Kidney (tissue), 14 donors: ENCODE results near the gene RHOU. TPM values are rescaled to one million over a fixed set of nuclear protein-coding genes. Genes with fewer than 3 reads are reported as not detected.

Experiments
- DNase-seq, 5 donors: peaks; one replicate each; pipeline ENCODE4 v3.0.0-alpha.2; 2013 to 2020
- FAIRE-seq: peaks from 2 replicates; lab custom pipeline; 2012; peaks lifted over from hg19 to GRCh38; lab: Jason Lieb, UNC
- H3K27ac ChIP-seq, 2 donors: one replicate each; pipeline ENCODE4 v1.7.0; 2013; ENCODE audit warnings: low read depth in 2 of 2, low read length in 2 of 2, inconsistent platforms in 1 of 2
- H3K27me3 ChIP-seq: one replicate; pipeline ENCODE4 v1.7.1; 2013; ENCODE audit warnings: low read length, inconsistent platforms; ENCODE audit not compliant: control insufficient read depth, insufficient read depth
- H3K36me3 ChIP-seq, 3 donors: one replicate each; pipeline versions ENCODE4 v1.7.0 to v1.7.1; 2013; ENCODE audit warnings: low read length in 3 of 3, control low read depth in 1 of 3, inconsistent platforms in 1 of 3; ENCODE audit not compliant: insufficient read depth in 3 of 3, control insufficient read depth in 2 of 3
- H3K4me1 ChIP-seq, 3 donors: one replicate each; pipeline versions ENCODE4 v1.7.0 to v1.7.1; 2013; ENCODE audit warnings: low read length in 3 of 3, inconsistent platforms in 1 of 3, low read depth in 1 of 3; ENCODE audit not compliant: control insufficient read depth in 2 of 3, insufficient read depth in 2 of 3
- H3K4me3 ChIP-seq, 3 donors: one replicate each; pipeline versions ENCODE4 v1.7.0 to v1.8.1; 2013; ENCODE audit warnings: low read length in 3 of 3, control low read depth in 1 of 3, inconsistent platforms in 1 of 3
- H3K9ac ChIP-seq, 3 donors: one replicate each; pipeline versions ENCODE4 v1.7.0 to v1.7.1; 2013; ENCODE audit warnings: low read length in 3 of 3, control low read depth in 1 of 3, inconsistent platforms in 1 of 3
- H3K9me3 ChIP-seq, 3 donors: one replicate each; pipeline versions ENCODE4 v1.7.0 to v1.7.1; 2013; ENCODE audit warnings: low read length in 3 of 3, control low read depth in 1 of 3, inconsistent platforms in 1 of 3; ENCODE audit not compliant: control insufficient read depth in 2 of 3, insufficient read depth in 1 of 3
- CTCF ChIP-seq: IDR thresholded peaks from 3 replicates; pipeline ENCODE4 v1.5.1; 2012; ENCODE audit warnings: mild to moderate bottlenecking, moderate library complexity, borderline replicate concordance; ENCODE audit not compliant: insufficient read depth; ENCODE audit errors: extremely low read depth
- intact Hi-C: fragments of 100-400 bp; cut with DNase I; formaldehyde crosslinking; loops from one replicate; pipeline ENCODE4 v1.11.1; 2022
- polyA plus RNA-seq: library from polyadenylated mRNA; stranded (reverse); fragments of 350-450 nt; fragmentation: Illumina TruSeq; extraction: RNeasy Lipid Tissue Mini Kit (QIAGEN cat#74804); gene quantifications from one replicate; pipeline ENCODE4 v1.2.3, GENCODE V29; 2014; ENCODE audit warnings: low read depth, low replicate concordance; ENCODE audit not compliant: insufficient read depth
- total RNA-seq: library from RNA; stranded (reverse); fragmentation: NEBNext Ultra II Directional; extraction: Animal tissue kit (Norgen Biotek cat#: 25700); gene quantifications from one replicate; pipeline ENCODE4 v1.2.1, GENCODE V29; 2021
- donor health status: control.
- donor health status: control.
- donor health status: control.
- donor health status: control.
- donor health status: control.
- donor health status: DM: yes; HTN: yes; CAD: no.
- donor health status: Normal renal cell carcinoma (clear cell type).

RHOU gene
- total and polyA plus RNA-seq, 2 donors from 2014 or later = 4.7 to 22.1 TPM

GRCh38 chr1:228751360-228752098, 16.2 kb downstream of the RHOU start:
- H3K4me3 ChIP-seq = no peak overlapping the region
- no peaks in the 10 kb centered on the region for H3K4me1 ChIP-seq
- no peak overlapping the region for H3K9ac ChIP-seq
- intact Hi-C loops = no loop called here
- DNase-seq (no peak), FAIRE-seq (no peak)
- H3K9me3 ChIP-seq = no peaks in the 10 kb centered on the region
- H3K27ac ChIP-seq = no peak overlapping the region
- no peaks in the 10 kb centered on the region for H3K36me3 ChIP-seq
- H3K27me3 ChIP-seq = no peaks in the 10 kb centered on the region
- TF ChIP-seq CTCF = no peak

- no peak for TF ChIP-seq CTCF
- Histone ChIP-seq H3K4me1 (no peaks in the 10 kb centered on the region), H3K9ac (no peak overlapping the region), H3K27me3 (no peaks in the 10 kb centered on the region), H3K4me3 (no peak overlapping the region), H3K36me3 (no peaks in the 10 kb centered on the region), H3K27ac (no peak overlapping the region), H3K9me3 (no peaks in the 10 kb centered on the region)
- DNase-seq (no peak), FAIRE-seq (no peak)
- intact Hi-C loops = no loop called here
Observed at GRCh38 chr1:228752258-228752657, 17.0 kb downstream of the RHOU start.

- Histone ChIP-seq H3K4me1 (no peaks in the 10 kb centered on the region), H3K9me3 (no peaks in the 10 kb centered on the region), H3K27me3 (no peaks in the 10 kb centered on the region), H3K9ac (no peak overlapping the region), H3K36me3 (no peaks in the 10 kb centered on the region), H3K27ac (no peak overlapping the region), H3K4me3 (no peak overlapping the region)
- no peak for FAIRE-seq
- intact Hi-C loops = no loop called here
- TF ChIP-seq CTCF = no peak
- no peak for DNase-seq
Observed at GRCh38 chr1:228752675-228753265, 17.5 kb downstream of the RHOU start.
